Fibroblast of lung (primary cell): Measurements from ENCODE around the gene ARL6.

Source experiments
- EZH2 ChIP-seq: IDR thresholded peaks from 2 replicates; pipeline ENCODE4 v1.5.1; 2012; ENCODE audit warnings: low read length, control low read depth, mild to moderate bottlenecking; ENCODE audit errors: missing control alignments
- TF ChIP-seq, protein P1 (sequence below), 2 donors: IDR thresholded peaks in 1 of 2; conservative IDR thresholded peaks in 1 of 2; 1 replicate in 1 of 2; 2 replicates in 1 of 2; pipeline ENCODE4 v1.5.1; 2011 to 2012; ENCODE audit warnings: low read length in 2 of 2, control low read depth in 1 of 2, inconsistent platforms in 1 of 2, low read depth in 1 of 2, mild to moderate bottlenecking in 1 of 2

DNA sequence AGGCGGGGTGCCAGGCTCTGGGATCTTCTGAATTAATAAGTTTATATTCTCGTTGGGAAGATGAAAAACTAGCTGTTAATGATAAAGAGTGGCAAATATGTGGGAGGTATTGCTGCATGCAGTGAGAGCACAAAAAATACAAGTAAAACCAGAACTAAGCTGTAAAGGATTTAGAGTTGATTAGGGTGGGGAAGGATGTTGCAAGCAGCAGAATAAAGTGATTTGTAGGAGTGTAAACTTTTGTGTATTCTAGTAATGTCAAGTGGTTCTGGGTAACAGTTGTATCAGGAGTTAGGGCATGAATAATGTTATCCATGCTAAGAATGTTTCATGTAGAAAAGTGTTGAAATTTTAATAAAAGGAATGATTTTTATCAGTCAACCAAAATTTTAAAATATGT is 75.4 kb downstream of the ARL6 start:
- TF ChIP-seq, protein P1, sequence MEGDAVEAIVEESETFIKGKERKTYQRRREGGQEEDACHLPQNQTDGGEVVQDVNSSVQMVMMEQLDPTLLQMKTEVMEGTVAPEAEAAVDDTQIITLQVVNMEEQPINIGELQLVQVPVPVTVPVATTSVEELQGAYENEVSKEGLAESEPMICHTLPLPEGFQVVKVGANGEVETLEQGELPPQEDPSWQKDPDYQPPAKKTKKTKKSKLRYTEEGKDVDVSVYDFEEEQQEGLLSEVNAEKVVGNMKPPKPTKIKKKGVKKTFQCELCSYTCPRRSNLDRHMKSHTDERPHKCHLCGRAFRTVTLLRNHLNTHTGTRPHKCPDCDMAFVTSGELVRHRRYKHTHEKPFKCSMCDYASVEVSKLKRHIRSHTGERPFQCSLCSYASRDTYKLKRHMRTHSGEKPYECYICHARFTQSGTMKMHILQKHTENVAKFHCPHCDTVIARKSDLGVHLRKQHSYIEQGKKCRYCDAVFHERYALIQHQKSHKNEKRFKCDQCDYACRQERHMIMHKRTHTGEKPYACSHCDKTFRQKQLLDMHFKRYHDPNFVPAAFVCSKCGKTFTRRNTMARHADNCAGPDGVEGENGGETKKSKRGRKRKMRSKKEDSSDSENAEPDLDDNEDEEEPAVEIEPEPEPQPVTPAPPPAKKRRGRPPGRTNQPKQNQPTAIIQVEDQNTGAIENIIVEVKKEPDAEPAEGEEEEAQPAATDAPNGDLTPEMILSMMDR (conservative IDR thresholded peaks at IDR 0.05 in 1 of 2, IDR thresholded peaks at IDR 0.05 in 1 of 2; ENCODE audit: low read depth in 1 of 2, low read length in 2 of 2): no peak
- no peak for TF ChIP-seq EZH2
